CD4-positive, alpha-beta T cell treated with Interleukin-2 at 100 ng/mL for 4 hours (primary cell): ENCODE data around the gene MEIS2.

ENCODE experiments used
- DNase-seq: peaks from one replicate; pipeline ENCODE4 v3.0.0-alpha.2; 2020; ENCODE audit warnings: low spot score

The MEIS2 gene

GRCh38 chr15:37112971-37113670 is 12.8 kb upstream of the MEIS2 start:
- DNase-seq, result no peak

- DNase-seq, result no peak
Measured at GRCh38 chr15:37112171-37112570, 11.8 kb upstream of the MEIS2 start.

- no peak for DNase-seq
Measured at GRCh38 chr15:37111427-37111717, 11.0 kb upstream of the MEIS2 start.

- no peak for DNase-seq
Measured at GRCh38 chr15:37109872-37110572, 9.7 kb upstream of the MEIS2 start.

GRCh38 chr15:37109168-37109871 is 9.0 kb upstream of the MEIS2 start:
- DNase-seq, result no peak

- DNase-seq, result no peak
Measured at GRCh38 chr15:37108381-37109167, 8.2 kb upstream of the MEIS2 start.

- no peak for DNase-seq
Measured at GRCh38 chr15:37107744-37108380, 7.5 kb upstream of the MEIS2 start.

GRCh38 chr15:37107071-37107743 is 6.9 kb upstream of the MEIS2 start:
- DNase-seq, result no peak

- no peak for DNase-seq
Measured at GRCh38 chr15:37106490-37107001, 6.2 kb upstream of the MEIS2 start.

- DNase-seq, result no peak
Measured at GRCh38 chr15:37105889-37106288, 5.5 kb upstream of the MEIS2 start.

GRCh38 chr15:37105029-37105428 is 4.7 kb upstream of the MEIS2 start:
- DNase-seq, result no peak

- DNase-seq, result no peak
Measured at GRCh38 chr15:37104424-37104981, 4.2 kb upstream of the MEIS2 start.

GRCh38 chr15:37103475-37104423 is 3.4 kb upstream of the MEIS2 start:
- DNase-seq, result no peak

- DNase-seq, result no peak
Measured at GRCh38 chr15:37103163-37103435, 2.8 kb upstream of the MEIS2 start.

- DNase-seq, result no peak
Measured at GRCh38 chr15:37102305-37103162, 2.2 kb upstream of the MEIS2 start.

- no peak for DNase-seq
Measured at GRCh38 chr15:37101980-37102304, 1.6 kb upstream of the MEIS2 start.

GRCh38 chr15:37100966-37101215 is 542 bp upstream of the MEIS2 start:
- no peak for DNase-seq

GRCh38 chr15:37099319-37100108 is 835 bp downstream of the MEIS2 start:
- no peak for DNase-seq
